ENCODE measurements around the gene DAB2IP. TPM values are rescaled to one million over a fixed set of nuclear protein-coding genes. Genes with fewer than 3 reads are reported as not detected.

Gene DAB2IP
- polyA plus RNA-seq, 1 donor from 2014 or later: not detected

DNA sequence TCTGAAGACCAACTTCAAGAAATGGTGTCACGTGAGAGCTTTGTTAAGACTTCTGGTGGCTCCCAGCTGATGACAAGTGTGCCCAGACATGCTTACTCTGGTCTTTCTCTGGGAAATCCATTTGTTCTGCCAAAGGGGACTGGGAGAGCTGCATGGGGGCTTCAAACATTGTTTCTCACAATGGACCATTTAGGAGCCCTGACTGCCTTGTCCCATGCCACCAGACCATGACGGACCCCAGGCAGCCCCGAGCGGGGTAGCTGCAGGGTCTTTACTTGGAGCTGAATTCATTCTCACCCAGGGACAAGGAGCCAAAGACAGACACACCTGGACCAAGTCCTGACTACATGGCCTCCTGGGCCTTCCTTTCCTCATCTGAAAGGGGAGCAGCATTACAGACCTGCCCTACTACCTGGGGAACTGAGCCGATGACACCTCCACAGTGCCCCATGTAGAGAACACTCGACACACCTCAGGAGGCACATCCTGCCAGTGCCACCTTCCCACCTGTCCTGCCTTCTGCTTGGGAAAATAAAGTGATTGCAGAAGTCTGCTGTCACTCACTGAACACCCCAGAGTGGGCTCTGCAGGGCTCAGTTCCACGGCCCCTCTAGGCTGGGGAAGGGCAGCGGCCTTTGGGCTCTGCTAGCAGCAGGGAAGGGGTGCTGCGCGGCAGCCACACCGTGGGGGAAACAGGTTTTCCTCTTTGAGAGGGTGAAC lies 169.0 kb downstream of the DAB2IP start:
- H3K4me1 Mint-ChIP-seq: no peaks in the 10 kb centered on the region
- no peaks in the 10 kb centered on the region for H3K36me3 Mint-ChIP-seq
- H3K27ac Mint-ChIP-seq: no peak overlapping the region

DNA sequence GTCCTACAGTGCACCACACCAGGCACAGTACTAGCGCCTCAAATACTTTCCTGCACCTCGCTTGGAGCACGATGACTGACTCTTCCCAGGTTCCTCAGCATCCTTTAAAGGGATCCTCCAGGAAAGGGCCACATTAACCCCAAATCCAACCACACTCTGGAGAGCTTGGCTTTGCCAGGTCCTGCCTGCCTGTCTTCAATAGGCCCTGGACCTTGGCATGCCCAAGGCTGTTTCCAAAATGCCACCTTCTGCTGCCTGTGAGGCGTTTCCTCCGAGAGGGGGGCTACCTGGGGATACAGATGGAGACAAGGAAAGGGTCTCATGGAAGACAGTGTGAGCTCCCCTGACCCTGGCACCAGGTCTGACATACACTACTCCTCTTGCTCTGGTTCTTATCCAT lies 169.9 kb downstream of the DAB2IP start:
- no peaks in the 10 kb centered on the region for H3K36me3 Mint-ChIP-seq
- H3K27ac Mint-ChIP-seq: no peak overlapping the region
- no peaks in the 10 kb centered on the region for H3K27me3 Mint-ChIP-seq
- H3K4me1 Mint-ChIP-seq: no peaks in the 10 kb centered on the region
- no peak overlapping the region for H3K4me3 Mint-ChIP-seq
- no peaks in the 10 kb centered on the region for H3K9me3 Mint-ChIP-seq

More for the DNA sequence above, 169.0 kb downstream of the DAB2IP start:
- Mint-ChIP-seq H3K4me3 (no peak overlapping the region), H3K9me3 (no peaks in the 10 kb centered on the region), H3K27me3 (peaks cover 1% of the 10 kb centered on the region)

DNA sequence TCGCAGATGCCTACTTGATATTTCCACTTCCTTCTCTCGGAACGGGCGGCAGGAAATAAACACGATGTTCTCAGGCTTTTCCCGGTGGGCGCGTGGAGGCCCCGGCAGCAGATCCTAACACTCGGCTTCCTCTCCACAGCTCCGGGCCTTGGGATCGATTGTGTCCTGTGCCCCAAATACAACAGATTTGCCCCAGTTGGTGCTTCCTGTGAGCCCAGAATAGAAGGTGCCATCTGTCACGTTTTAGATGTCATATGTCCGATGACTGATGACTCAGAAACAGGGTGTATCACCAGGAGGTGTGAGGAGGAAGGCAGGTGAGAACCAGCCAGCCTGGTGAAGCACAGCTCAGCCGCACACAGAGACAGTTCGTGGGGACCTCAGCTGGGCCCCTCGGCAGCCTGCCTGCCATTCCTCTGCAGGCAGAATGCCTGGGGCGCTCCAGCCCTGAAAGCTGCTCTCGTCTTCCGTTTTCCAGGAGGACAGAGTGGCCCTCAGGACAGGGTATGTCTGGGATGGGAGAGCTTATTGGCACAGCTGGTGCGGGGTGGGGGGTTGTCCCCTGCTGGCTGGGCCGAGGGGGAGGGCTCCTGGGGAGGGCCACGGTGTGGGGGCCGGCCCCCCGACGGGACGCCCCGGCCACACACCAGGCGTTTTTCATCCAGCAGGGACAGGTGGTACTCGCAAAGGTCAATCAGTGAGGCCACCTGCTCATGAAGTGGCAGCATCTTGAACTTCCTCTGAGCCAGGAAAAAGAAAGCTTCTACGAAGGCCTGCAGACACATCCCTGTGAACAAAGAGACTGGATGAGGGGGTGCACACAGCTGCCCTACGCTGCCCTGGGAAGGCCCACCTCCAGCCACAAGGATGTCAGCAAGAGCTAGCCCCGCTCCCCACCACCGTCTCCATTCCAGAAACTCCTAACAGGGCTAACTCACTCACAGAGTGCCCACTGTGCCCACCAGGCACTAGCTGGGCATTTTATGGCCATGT lies 171.0 kb downstream of the DAB2IP start:
- Mint-ChIP-seq H3K4me1 (no peaks in the 10 kb centered on the region), H3K27me3 (no peaks in the 10 kb centered on the region), H3K4me3 (no peak overlapping the region), H3K9me3 (no peaks in the 10 kb centered on the region), H3K36me3 (no peaks in the 10 kb centered on the region), H3K27ac (peak overlapping the region in 1 of 3 donors; percentile 74)

DNA sequence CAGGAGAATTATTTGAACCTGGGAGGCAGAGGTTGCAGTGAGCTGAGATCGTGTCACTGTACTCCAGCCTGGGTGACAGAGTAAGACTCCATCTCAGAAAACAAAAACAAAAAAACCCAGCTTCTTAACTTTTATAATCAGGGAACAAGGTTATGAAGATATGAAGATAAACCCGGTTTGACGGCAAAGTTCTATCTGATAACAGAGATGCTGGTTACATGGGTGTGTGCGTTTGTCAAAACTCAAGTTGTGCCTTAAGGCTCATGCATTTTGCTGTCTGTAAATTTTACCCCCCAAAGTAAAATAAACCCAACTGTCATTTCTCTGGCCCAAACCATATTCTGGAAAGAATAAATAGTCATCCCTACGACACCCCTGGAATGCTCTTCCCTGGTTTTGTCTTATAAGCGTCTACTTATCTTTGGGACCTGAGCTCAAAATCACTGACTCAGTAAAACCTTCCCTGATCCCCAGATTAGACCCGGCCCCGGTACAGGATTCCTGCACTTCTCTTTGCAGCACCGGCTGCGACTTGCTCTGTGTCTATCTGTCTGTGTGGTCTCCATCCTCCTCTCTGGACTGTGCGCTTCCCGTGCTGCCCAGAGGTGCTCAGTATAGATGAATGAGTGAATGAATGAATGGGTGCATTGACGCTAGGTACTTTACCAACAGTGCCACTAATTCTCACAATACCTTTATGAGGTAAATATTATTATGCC lies 172.2 kb downstream of the DAB2IP start:
- Mint-ChIP-seq H3K36me3 (no peaks in the 10 kb centered on the region), H3K27ac (no peak overlapping the region), H3K4me1 (no peaks in the 10 kb centered on the region), H3K9me3 (no peaks in the 10 kb centered on the region), H3K4me3 (no peak overlapping the region), H3K27me3 (no peaks in the 10 kb centered on the region)

DNA sequence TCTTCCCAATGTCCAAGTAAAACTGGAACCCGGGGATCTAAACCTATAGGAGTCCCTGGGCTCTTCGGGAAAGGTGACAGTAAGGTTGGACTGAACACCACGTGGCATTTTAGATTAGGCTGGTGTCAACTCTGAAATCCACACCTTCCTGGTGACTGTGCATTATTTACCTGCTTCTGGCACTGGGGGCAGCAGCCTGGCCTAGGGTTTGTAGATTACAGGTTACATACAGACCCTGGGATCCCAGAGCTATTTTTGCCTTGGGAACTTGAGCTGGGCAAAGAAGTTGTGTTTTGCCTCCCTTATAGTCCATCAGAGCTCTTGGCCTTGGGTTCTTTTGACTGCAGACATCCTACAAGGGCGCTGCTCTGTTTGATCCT lies 173.2 kb downstream of the DAB2IP start:
- no peaks in the 10 kb centered on the region for H3K9me3 Mint-ChIP-seq
- H3K4me1 Mint-ChIP-seq: no peaks in the 10 kb centered on the region
- no peak overlapping the region for H3K4me3 Mint-ChIP-seq
- H3K27ac Mint-ChIP-seq: no peak overlapping the region
- no peaks in the 10 kb centered on the region for H3K27me3 Mint-ChIP-seq
- H3K36me3 Mint-ChIP-seq: no peaks in the 10 kb centered on the region

DNA sequence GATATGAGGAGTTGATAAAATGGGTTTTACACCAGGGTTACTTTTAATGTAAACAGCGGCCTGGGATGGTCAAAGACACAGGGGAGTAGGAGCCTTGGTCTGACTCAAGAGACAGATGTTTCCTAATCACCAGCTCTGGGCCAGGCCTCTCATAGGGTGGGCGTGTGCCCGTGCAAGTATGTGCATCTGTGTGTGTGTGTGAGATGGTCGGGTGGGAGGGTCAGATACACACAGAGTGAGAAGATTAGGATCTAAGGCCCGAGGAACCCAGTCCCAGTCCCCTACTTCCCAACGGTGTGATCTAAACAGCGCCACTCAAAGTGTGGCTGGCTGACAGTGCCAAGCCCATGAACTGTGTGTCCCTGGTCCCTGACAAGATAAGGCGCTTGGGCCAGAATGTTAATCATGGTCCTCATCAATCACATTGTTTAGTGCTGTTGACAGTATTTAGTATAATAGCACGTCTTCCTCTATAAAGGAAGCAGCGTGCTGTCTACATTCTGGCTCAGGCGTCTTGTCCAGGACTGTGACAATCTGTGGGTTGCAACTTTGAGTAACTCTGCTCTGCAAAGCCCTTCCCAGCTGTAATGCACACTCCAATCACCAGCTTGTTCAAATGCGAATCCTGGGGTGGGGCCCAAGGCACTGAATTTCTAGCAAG lies 173.7 kb downstream of the DAB2IP start:
- Mint-ChIP-seq H3K27ac (peak overlapping the region in 1 of 3 donors; percentile 47), H3K4me3 (no peak overlapping the region), H3K9me3 (no peaks in the 10 kb centered on the region), H3K4me1 (no peaks in the 10 kb centered on the region), H3K36me3 (no peaks in the 10 kb centered on the region), H3K27me3 (no peaks in the 10 kb centered on the region)

DNA sequence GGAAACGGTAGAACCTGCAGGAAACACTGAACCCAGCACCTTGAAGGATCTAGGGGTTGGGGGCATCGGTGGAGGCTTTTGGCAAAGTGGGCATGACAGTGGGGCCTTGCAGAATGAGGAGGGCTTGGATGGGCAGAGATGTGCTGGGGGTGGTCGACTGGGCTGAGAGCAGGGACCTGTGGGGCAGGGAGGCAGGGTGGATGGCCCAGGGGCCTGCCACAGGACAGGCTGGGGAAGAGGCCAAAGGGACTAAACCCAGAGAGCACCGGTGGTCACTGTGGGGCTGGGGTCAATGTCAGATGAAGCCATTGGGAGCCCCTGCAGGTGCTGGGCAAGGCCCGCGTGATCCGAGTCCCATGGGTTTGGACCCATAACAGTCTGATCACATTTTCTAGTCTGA lies 175.3 kb downstream of the DAB2IP start:
- H3K27me3 Mint-ChIP-seq: no peaks in the 10 kb centered on the region
- H3K4me1 Mint-ChIP-seq: no peaks in the 10 kb centered on the region
- no peaks in the 10 kb centered on the region for H3K9me3 Mint-ChIP-seq
- H3K4me3 Mint-ChIP-seq: no peak overlapping the region
- no peak overlapping the region for H3K27ac Mint-ChIP-seq
- peaks cover 1% of the 10 kb centered on the region for H3K36me3 Mint-ChIP-seq

DNA sequence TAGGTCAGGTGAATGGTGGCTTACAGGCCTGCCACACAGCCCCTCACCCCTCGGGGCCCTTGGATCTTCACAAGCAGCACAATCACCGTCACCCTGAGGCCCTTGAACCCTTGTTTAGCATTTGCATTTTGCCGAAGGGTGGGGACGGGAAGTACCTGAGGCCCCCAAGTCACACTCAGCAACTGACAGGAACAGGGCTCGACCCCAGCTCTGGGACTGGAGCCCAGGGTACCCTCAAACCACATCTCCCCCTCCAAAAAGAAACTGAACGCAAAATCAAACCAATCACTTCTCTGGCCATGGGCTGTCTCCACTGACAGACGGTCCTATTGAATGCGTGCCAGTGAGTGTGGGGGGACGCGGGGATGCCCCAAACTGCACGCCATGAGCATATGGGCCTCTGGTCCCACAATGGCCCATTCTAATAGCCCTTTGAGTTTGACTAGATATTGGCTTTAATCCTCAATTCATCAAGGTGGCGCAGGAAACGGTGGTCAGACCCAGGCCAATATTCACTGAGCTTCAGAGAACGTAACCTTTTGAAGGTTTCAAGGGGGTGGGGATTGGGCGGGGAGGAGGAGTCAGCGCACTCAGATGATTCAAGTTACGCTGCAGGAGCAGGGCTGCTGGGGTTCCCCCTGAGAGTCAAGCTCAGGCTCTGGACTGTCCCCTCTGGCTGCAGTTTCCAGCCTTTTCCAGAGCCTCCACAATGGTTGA lies 176.0 kb downstream of the DAB2IP start:
- Mint-ChIP-seq H3K4me1 (no peaks in the 10 kb centered on the region), H3K27me3 (no peaks in the 10 kb centered on the region), H3K36me3 (peaks cover 1% of the 10 kb centered on the region), H3K4me3 (no peak overlapping the region), H3K27ac (no peak overlapping the region), H3K9me3 (no peaks in the 10 kb centered on the region)

DNA sequence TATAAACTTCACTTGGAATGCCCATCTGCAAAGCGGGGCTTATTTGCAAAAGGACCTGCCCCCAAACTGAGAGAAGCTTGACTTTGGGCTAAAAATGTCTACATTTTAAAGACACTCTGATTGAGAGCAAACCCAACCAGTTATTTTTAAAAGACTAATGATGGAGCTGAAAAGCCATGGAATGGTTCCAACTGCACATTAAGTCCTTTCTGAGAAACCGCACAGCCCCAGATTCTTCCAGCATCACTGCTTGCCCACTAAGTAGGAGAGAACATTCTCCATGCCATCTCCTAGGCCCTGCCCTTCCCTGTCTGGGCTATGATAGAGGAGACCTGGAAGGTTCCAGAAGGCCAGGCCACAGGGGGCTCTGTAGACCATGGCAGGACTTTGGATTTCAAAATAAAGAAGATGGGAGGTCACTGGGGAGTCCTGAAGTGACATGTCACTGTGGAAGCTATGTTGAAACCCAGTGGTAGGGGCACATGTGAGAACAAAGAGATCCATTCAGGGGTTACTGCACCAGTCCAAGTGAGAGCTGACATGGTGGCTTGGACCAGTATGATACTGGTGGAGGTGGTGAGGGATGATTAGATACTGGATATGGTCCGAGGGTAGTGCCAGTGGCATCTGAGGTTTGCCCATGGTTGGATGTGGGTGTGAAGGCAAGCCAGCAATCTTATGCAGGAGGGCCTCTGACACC lies 179.2 kb downstream of the DAB2IP start:
- Mint-ChIP-seq H3K27me3 (no peaks in the 10 kb centered on the region), H3K4me1 (no peaks in the 10 kb centered on the region), H3K9me3 (no peaks in the 10 kb centered on the region), H3K4me3 (no peak overlapping the region), H3K27ac (peak overlapping the region in 1 of 3 donors; percentile 7), H3K36me3 (peaks cover 1% of the 10 kb centered on the region)

DNA sequence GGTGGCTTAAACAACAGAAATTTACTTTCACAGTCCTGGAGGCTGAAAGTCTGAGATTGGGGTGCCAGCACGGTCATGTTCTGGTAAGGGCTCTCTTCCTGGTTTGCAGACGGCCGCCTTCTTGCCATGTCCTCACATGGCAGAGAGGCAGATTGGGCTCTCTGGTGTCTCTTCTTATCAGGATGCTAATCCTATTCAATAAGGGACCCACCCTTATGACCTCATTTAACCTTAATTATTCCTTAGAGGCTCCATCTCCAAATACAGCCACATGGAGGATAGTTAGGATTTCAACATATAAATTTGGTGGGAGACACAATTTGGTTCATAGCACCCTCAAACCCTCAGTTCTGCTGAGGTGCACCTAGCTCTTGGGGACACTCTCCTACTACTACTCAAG lies 180.4 kb downstream of the DAB2IP start:
- H3K9me3 Mint-ChIP-seq: no peaks in the 10 kb centered on the region
- H3K4me3 Mint-ChIP-seq: no peak overlapping the region
- no peaks in the 10 kb centered on the region for H3K4me1 Mint-ChIP-seq
- peaks cover 1% of the 10 kb centered on the region for H3K36me3 Mint-ChIP-seq
- no peaks in the 10 kb centered on the region for H3K27me3 Mint-ChIP-seq
- H3K27ac Mint-ChIP-seq: no peak overlapping the region

DNA sequence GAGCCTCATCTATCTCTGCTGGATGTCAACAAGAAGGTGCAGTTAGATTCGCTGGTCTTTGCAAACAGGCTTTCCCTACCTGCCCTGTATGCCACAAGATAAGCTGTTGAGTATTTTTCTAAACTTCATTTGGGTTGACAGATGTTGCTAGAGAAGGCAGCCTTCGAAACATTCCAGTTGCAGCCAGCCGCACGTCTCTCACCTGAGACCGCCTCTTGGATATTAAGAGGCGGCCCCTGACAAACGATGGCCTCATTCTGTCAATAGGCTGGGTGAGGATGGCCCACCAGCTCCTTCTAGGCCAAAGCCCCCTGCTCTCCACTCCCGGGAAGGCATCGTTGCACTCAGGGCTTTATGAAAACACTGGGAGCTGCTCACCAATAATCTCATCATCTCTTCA lies 181.6 kb downstream of the DAB2IP start:
- Mint-ChIP-seq H3K36me3 (peaks cover 1% of the 10 kb centered on the region), H3K27me3 (no peaks in the 10 kb centered on the region), H3K27ac (peak overlapping the region in 1 of 3 donors; percentile 58), H3K4me1 (no peaks in the 10 kb centered on the region), H3K4me3 (no peak overlapping the region), H3K9me3 (no peaks in the 10 kb centered on the region)

Data from IgD-negative memory B cell (primary cell).